Testis (tissue), 2 donors: ENCODE data around the gene NOS1.

Source experiments
- CTCF ChIP-seq, 3 experiments: fragments of 450-650 bp in 2 of 3; fragments of 200-600 bp in 1 of 3; sonication (generic) in 1 of 3; IDR thresholded peaks; one replicate each; pipeline ENCODE4 v1.5.1; 2016 to 2019; ENCODE audit warnings: antibody characterized with exemption in 3 of 3, mild to moderate bottlenecking in 2 of 3, moderate library complexity in 1 of 3
- POLR2A ChIP-seq: fragments of 450-650 bp; IDR thresholded peaks from one replicate; pipeline ENCODE4 v1.6.1; 2017; ENCODE audit warnings: antibody characterized with exemption, mild to moderate bottlenecking, moderate library complexity

GRCh38 chr12:117188121-117188665 lies 173.2 kb downstream of the NOS1 start:
- TF ChIP-seq CTCF (IDR thresholded peaks at IDR 0.05) (no peak), POLR2A (no peak)
